Osteoblast (primary cell): Measurements from ENCODE around the gene ACTRT2. TPM values are rescaled to one million over a fixed set of nuclear protein-coding genes. Genes with fewer than 3 reads are reported as not detected.

ENCODE experiments used
- DNase-seq: peaks from one replicate; pipeline ENCODE4 v3.0.0; 2011; ENCODE audit warnings: low spot score, mixed read lengths; ENCODE audit not compliant: insufficient read length; ENCODE audit errors: missing footprints
- H2AFZ ChIP-seq: 2 replicates; pipeline ENCODE4 v1.6.0; 2011; ENCODE audit warnings: mild to moderate bottlenecking, low read length
- H3K27ac ChIP-seq: 2 replicates; pipeline ENCODE4 v1.5.1; 2011; ENCODE audit warnings: mild to moderate bottlenecking, low read depth, low read length, moderate library complexity
- H3K27me3 ChIP-seq: 2 replicates; pipeline ENCODE4 v1.6.0; 2012; ENCODE audit warnings: mild to moderate bottlenecking, control low read depth, inconsistent platforms, low read length, moderate library complexity; ENCODE audit not compliant: insufficient read depth
- H3K36me3 ChIP-seq: 2 replicates; pipeline ENCODE4 v1.5.1; 2011; ENCODE audit warnings: mild to moderate bottlenecking, low read length, control low read depth, moderate library complexity; ENCODE audit not compliant: insufficient read depth
- H3K4me1 ChIP-seq: 2 replicates; pipeline ENCODE4 v1.5.1; 2011; ENCODE audit warnings: mild to moderate bottlenecking, low read length, control low read depth, moderate library complexity; ENCODE audit not compliant: insufficient read depth
- H3K4me2 ChIP-seq: 2 replicates; pipeline ENCODE4 v1.6.0; 2011; ENCODE audit warnings: mild to moderate bottlenecking, low read length; ENCODE audit not compliant: insufficient read depth
- H3K4me3 ChIP-seq: fragments of 200-600 bp; sonication (generic); 3 replicates; pipeline ENCODE4 v1.5.1; 2012; ENCODE audit warnings: mild to moderate bottlenecking, low read length, inconsistent platforms; ENCODE audit not compliant: insufficient read depth
- H3K79me2 ChIP-seq: 2 replicates; pipeline ENCODE4 v1.6.0; 2012; ENCODE audit warnings: mild to moderate bottlenecking, low read length, control low read depth, inconsistent platforms; ENCODE audit not compliant: insufficient read depth
- H3K9me3 ChIP-seq: 2 replicates; pipeline ENCODE4 v1.5.1; 2011; ENCODE audit warnings: low read depth, low read length, control low read depth
- H4K20me1 ChIP-seq: 2 replicates; pipeline ENCODE4 v1.6.0; 2012; ENCODE audit warnings: mild to moderate bottlenecking, low read length, control low read depth; ENCODE audit not compliant: insufficient read depth
- total RNA-seq: library from RNA; depleted of rRNA; stranded (reverse); fragments of >200 nt; gene quantifications from 2 replicates; pipeline ENCODE4 v1.2.3, GENCODE V29; 2012
- TF ChIP-seq, protein P1 (sequence below): IDR thresholded peaks from 2 replicates; pipeline ENCODE4 v1.5.1; 2011; ENCODE audit warnings: mild to moderate bottlenecking, low read depth, low read length, moderate library complexity; ENCODE audit errors: extremely low read depth

The ACTRT2 gene
- total RNA-seq, 1 donor = not detected

DNA sequence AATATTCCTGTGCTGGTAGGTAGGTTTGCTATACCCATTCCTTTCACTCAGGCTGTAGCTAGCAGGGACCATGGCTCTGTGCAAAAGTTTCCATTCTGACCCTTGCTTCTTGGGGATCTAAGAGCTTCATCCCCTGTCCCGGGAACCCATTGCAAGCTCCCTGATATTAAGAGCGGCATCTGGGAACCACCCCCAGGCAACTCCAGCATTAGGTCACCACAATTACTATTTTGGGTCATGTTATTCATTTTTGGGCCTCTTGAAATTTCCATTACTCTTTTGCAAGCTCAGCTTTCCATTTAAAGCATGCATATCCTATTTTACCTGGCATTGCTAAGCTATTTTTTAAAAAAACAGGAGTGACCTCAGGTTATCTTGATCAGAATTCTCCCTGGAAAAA, 22.1 kb upstream of the ACTRT2 start:
- TF ChIP-seq, protein P1, sequence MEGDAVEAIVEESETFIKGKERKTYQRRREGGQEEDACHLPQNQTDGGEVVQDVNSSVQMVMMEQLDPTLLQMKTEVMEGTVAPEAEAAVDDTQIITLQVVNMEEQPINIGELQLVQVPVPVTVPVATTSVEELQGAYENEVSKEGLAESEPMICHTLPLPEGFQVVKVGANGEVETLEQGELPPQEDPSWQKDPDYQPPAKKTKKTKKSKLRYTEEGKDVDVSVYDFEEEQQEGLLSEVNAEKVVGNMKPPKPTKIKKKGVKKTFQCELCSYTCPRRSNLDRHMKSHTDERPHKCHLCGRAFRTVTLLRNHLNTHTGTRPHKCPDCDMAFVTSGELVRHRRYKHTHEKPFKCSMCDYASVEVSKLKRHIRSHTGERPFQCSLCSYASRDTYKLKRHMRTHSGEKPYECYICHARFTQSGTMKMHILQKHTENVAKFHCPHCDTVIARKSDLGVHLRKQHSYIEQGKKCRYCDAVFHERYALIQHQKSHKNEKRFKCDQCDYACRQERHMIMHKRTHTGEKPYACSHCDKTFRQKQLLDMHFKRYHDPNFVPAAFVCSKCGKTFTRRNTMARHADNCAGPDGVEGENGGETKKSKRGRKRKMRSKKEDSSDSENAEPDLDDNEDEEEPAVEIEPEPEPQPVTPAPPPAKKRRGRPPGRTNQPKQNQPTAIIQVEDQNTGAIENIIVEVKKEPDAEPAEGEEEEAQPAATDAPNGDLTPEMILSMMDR = no peak
- DNase-seq = no peak
- Histone ChIP-seq H4K20me1 (no peaks in the 10 kb centered on the region), H3K4me3 (no peak overlapping the region), H3K4me2 (no peak overlapping the region), H2AFZ (no peak overlapping the region), H3K36me3 (no peaks in the 10 kb centered on the region), H3K27ac (no peak overlapping the region), H3K79me2 (no peaks in the 10 kb centered on the region), H3K4me1 (no peaks in the 10 kb centered on the region), H3K9me3 (no peaks in the 10 kb centered on the region), H3K27me3 (no peaks in the 10 kb centered on the region)

DNA sequence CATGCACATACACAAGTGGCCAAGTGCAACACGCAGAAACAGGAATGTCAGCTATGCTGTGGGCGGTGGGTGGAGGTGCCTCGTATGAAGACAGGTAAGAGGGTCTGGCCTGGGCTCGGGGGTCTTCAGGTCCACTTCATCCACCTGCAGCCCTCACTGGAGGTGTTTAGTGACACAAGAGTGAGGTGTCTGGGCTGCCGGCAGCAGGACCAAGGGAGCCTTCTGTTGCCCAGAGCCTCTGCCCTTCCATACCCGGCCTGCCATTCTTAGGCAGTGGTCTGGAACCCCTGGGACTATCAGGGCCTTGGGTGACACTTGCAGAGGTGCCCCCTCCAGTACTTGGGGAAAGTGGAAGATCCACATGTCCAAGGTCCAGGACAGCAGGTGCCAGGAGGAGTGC, 21.7 kb upstream of the ACTRT2 start:
- no peaks in the 10 kb centered on the region for H3K79me2 ChIP-seq
- H3K27ac ChIP-seq = no peak overlapping the region
- H3K27me3 ChIP-seq = no peaks in the 10 kb centered on the region
- no peaks in the 10 kb centered on the region for H4K20me1 ChIP-seq
- H3K36me3 ChIP-seq = no peaks in the 10 kb centered on the region
- H3K4me2 ChIP-seq = no peak overlapping the region
- no peak overlapping the region for H2AFZ ChIP-seq
- no peak overlapping the region for H3K4me3 ChIP-seq
- H3K4me1 ChIP-seq = no peaks in the 10 kb centered on the region
- TF ChIP-seq, protein P1 = no peak
- no peaks in the 10 kb centered on the region for H3K9me3 ChIP-seq
- DNase-seq = no peak

DNA sequence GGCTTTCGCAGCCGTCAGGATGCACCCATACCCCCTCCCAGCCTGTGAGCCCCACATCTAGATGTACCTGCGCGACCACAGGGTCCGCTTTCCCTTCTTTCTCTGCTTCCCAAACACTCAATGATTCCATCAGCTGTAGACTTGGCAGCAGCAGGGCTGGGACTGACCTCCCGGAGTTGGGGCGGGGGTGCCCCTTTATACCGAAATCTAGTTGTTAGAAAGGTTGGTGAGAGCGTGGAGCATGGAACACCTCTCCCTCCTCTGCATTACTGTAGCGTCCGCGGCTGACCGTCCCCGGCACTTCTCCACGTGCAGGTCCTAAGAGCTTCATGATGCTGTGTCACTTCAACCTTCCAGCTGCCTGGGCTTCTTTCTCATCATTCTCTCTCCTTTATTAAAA, 21.1 kb upstream of the ACTRT2 start:
- Histone ChIP-seq H3K9me3 (no peaks in the 10 kb centered on the region), H3K4me1 (no peaks in the 10 kb centered on the region), H3K4me2 (no peak overlapping the region), H3K36me3 (no peaks in the 10 kb centered on the region), H2AFZ (no peak overlapping the region), H3K79me2 (no peaks in the 10 kb centered on the region), H4K20me1 (no peaks in the 10 kb centered on the region), H3K4me3 (no peak overlapping the region), H3K27ac (no peak overlapping the region), H3K27me3 (no peaks in the 10 kb centered on the region)
- DNase-seq = peak; percentile 38
- TF ChIP-seq, protein P1 = no peak

DNA sequence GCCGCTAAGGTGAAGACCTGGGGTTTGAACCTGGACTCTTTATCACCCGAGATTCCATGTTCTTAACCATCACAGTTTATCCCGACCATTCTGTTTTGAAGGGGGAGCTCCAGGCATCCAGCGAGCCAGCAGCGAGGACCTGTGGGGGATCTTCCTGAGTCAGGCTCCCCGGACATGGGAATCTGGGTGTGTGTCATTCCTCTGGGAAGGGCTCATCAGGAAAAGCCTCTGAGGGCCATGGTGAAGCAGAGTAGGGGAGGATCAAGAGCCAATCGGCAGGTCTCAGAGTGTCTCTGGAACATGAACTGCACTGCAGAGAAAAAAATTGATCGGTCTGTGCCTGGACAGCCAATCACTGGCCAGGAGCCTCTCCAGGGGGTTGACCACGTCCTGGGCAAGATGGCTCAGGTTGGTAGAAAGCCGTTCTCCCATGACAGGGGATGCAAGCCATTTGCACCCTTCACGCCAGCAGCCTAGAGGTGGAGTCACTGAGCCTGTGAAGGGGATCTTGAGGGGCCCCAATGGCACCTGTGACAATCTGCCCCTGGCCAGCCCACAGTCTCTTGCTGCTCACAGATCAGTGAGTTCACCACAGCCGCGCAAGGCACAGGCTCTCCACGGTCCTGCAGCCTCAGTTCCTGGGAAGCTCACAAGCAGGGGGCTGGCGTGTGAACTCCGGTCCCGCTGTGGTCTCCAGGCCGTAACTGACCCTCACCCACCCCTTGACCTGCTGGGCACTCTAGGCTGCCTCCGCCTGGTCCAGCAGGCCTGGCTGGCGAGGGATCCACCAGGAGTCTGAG, 20.4 kb upstream of the ACTRT2 start:
- Histone ChIP-seq H2AFZ (no peak overlapping the region), H3K4me2 (no peak overlapping the region), H3K9me3 (no peaks in the 10 kb centered on the region), H4K20me1 (no peaks in the 10 kb centered on the region), H3K4me3 (no peak overlapping the region), H3K79me2 (no peaks in the 10 kb centered on the region), H3K27me3 (no peaks in the 10 kb centered on the region), H3K4me1 (no peaks in the 10 kb centered on the region), H3K36me3 (no peaks in the 10 kb centered on the region), H3K27ac (no peak overlapping the region)
- peak; percentile 69 for DNase-seq
- TF ChIP-seq, protein P1 = no peak
